Measurements from ENCODE around the gene CLDN17. TPM values are rescaled to one million over a fixed set of nuclear protein-coding genes. Genes with fewer than 3 reads are reported as not detected.

CLDN17 gene
- total RNA-seq, 4 donors from 2014 or later = not detected

DNA sequence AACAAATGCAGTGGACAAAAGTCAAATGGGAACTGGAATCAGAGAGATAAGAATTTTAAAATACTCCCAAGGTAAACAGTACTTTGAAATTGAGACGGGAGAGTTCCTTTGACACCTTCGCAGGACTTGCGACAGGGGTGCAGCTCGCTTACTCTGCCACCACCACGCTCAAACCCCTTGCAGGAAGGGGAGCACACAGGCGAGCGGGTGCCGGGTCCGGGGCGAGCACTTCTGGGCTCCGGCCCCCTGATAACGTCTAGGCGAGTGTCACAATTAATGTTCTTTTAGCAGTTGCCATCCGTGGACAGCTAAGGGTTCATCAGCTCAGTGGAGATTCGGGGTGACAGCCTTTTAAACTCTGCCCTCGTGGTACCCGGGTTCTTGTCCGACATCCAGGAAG, 37.4 kb downstream of the CLDN17 start:
- Histone ChIP-seq H3K4me1 (no peaks in the 10 kb centered on the region), H3K27ac (no peak overlapping the region), H3K4me3 (no peak overlapping the region), H3K36me3 (no peaks in the 10 kb centered on the region), H3K27me3 (no peaks in the 10 kb centered on the region), H3K9me3 (no peaks in the 10 kb centered on the region)
- no peak for DNase-seq
- intact Hi-C loops (cut with DNase I; ENCODE audit: low total_unique reads) = no loop called here
- TF ChIP-seq, protein P1, sequence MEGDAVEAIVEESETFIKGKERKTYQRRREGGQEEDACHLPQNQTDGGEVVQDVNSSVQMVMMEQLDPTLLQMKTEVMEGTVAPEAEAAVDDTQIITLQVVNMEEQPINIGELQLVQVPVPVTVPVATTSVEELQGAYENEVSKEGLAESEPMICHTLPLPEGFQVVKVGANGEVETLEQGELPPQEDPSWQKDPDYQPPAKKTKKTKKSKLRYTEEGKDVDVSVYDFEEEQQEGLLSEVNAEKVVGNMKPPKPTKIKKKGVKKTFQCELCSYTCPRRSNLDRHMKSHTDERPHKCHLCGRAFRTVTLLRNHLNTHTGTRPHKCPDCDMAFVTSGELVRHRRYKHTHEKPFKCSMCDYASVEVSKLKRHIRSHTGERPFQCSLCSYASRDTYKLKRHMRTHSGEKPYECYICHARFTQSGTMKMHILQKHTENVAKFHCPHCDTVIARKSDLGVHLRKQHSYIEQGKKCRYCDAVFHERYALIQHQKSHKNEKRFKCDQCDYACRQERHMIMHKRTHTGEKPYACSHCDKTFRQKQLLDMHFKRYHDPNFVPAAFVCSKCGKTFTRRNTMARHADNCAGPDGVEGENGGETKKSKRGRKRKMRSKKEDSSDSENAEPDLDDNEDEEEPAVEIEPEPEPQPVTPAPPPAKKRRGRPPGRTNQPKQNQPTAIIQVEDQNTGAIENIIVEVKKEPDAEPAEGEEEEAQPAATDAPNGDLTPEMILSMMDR (IDR thresholded peaks at IDR 0.05) = no peak
- no peak for TF ChIP-seq POLR2A (IDR thresholded peaks at IDR 0.05)

GRCh38 chr21:30126576-30126975, 40.0 kb downstream of the CLDN17 start:
- Histone ChIP-seq H3K9me3 (no peaks in the 10 kb centered on the region), H3K4me1 (no peaks in the 10 kb centered on the region), H3K27me3 (no peaks in the 10 kb centered on the region), H3K36me3 (no peaks in the 10 kb centered on the region), H3K27ac (no peak overlapping the region), H3K4me3 (no peak overlapping the region)
- intact Hi-C loops (cut with DNase I; ENCODE audit: low total_unique reads) = no loop called here
- TF ChIP-seq, protein P1 (IDR thresholded peaks at IDR 0.05) = no peak
- TF ChIP-seq POLR2A (IDR thresholded peaks at IDR 0.05) = no peak
- no peak for DNase-seq

- no peak for DNase-seq
- Histone ChIP-seq H3K4me1 (no peaks in the 10 kb centered on the region), H3K4me3 (no peak overlapping the region), H3K9me3 (no peaks in the 10 kb centered on the region), H3K27ac (no peak overlapping the region), H3K27me3 (no peaks in the 10 kb centered on the region), H3K36me3 (no peaks in the 10 kb centered on the region)
- intact Hi-C loops (cut with DNase I; ENCODE audit: low total_unique reads) = no loop called here
- no peak for TF ChIP-seq POLR2A (IDR thresholded peaks at IDR 0.05)
- TF ChIP-seq, protein P1 (IDR thresholded peaks at IDR 0.05) = no peak
Measured at GRCh38 chr21:30117631-30118030, 49.0 kb downstream of the CLDN17 start.

DNA sequence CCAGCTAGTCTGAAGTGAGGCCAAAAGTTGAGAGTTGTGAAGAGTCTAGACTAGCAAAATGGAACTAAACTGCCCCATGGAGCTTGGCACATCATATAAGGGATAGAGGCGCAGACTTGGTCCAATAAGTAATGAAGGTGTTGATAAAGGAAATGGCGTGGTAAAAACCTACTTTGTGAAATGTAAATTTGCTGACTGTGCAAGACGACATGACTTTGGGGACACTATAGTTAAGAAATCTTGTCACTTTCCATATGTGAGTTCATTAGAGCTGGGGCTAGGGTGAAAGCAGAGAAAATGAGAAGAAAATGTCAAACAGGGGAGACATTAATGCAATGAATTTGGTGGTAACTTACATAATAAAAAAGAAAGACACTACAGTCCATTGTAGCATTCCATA, 50.1 kb downstream of the CLDN17 start:
- Histone ChIP-seq H3K36me3 (no peaks in the 10 kb centered on the region), H3K9me3 (no peaks in the 10 kb centered on the region), H3K4me1 (no peaks in the 10 kb centered on the region), H3K27ac (no peak overlapping the region), H3K4me3 (no peak overlapping the region), H3K27me3 (no peaks in the 10 kb centered on the region)
- no peak for TF ChIP-seq POLR2A (IDR thresholded peaks at IDR 0.05)
- TF ChIP-seq, protein P1 (IDR thresholded peaks at IDR 0.05) = no peak
- intact Hi-C loops (cut with DNase I; ENCODE audit: low total_unique reads) = no loop called here
- DNase-seq = no peak

Other genes starting within 250 kb of the CLDN17 start
- gene GRIK1, start 226.8 kb downstream of the CLDN17 start, total RNA-seq = 1 to 10 TPM in 1 of 4 donors, under 1 TPM in 1, not detected in 2; 0.12 to 4.1 TPM
- gene CLDN8, start 49.3 kb upstream of the CLDN17 start, total RNA-seq = not detected
- not detected for gene KRTAP24-1, start 116.1 kb upstream of the CLDN17 start, total RNA-seq
- gene KRTAP25-1, start 122.7 kb upstream of the CLDN17 start, total RNA-seq = not detected
- not detected for gene KRTAP26-1, start 153.5 kb upstream of the CLDN17 start, total RNA-seq
- gene KRTAP27-1, start 170.9 kb upstream of the CLDN17 start, total RNA-seq = not detected
- not detected for gene KRTAP23-1, start 181.8 kb upstream of the CLDN17 start, total RNA-seq
- not detected for gene KRTAP13-2, start 205.5 kb upstream of the CLDN17 start, total RNA-seq
- gene KRTAP13-1, start 229.2 kb upstream of the CLDN17 start, total RNA-seq = not detected

All from uterus (tissue), 4 donors.